ENCODE measurements around the gene MAML3. TPM values are rescaled to one million over a fixed set of nuclear protein-coding genes. Genes with fewer than 3 reads are reported as not detected.

MAML3 gene
- total and polyA plus RNA-seq, 2 experiments from 2014 or later = 1.7 to 6.5 TPM

GRCh38 chr4:140054861-140055260, 99.1 kb downstream of the MAML3 start (continued):
- TF ChIP-seq, protein P1, sequence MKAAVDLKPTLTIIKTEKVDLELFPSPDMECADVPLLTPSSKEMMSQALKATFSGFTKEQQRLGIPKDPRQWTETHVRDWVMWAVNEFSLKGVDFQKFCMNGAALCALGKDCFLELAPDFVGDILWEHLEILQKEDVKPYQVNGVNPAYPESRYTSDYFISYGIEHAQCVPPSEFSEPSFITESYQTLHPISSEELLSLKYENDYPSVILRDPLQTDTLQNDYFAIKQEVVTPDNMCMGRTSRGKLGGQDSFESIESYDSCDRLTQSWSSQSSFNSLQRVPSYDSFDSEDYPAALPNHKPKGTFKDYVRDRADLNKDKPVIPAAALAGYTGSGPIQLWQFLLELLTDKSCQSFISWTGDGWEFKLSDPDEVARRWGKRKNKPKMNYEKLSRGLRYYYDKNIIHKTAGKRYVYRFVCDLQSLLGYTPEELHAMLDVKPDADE (IDR thresholded peaks at IDR 0.05) = no peak
- TF ChIP-seq NANOG (IDR thresholded peaks at IDR 0.05; ENCODE audit: borderline replicate concordance) = no peak
- TF ChIP-seq, protein P2, sequence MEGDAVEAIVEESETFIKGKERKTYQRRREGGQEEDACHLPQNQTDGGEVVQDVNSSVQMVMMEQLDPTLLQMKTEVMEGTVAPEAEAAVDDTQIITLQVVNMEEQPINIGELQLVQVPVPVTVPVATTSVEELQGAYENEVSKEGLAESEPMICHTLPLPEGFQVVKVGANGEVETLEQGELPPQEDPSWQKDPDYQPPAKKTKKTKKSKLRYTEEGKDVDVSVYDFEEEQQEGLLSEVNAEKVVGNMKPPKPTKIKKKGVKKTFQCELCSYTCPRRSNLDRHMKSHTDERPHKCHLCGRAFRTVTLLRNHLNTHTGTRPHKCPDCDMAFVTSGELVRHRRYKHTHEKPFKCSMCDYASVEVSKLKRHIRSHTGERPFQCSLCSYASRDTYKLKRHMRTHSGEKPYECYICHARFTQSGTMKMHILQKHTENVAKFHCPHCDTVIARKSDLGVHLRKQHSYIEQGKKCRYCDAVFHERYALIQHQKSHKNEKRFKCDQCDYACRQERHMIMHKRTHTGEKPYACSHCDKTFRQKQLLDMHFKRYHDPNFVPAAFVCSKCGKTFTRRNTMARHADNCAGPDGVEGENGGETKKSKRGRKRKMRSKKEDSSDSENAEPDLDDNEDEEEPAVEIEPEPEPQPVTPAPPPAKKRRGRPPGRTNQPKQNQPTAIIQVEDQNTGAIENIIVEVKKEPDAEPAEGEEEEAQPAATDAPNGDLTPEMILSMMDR (conservative IDR thresholded peaks at IDR 0.05; ENCODE audit: low read depth in 2 of 2) = no peak

DNA sequence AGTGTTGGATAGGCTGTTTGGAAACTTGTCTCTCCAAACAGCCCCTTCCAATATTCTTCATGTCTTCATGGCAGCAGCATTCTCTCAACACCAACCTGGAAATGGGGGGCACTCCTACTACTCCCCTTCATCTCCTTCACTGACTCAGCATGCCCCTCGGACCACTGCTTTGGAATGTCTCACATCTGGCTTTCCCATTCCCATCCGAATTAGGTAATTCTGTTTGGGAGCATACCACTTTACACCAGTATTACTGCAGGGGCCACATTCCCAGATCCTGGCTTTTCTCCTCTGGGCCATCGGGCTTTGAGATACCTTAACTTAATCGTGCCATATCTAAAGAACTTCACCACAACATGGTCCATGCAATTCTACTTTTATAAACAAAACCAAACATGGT, 100.8 kb downstream of the MAML3 start:
- Mint-ChIP-seq H3K27me3 (ENCODE audit: insufficient read depth, low read depth, poor library complexity) (peaks cover 8% of the 10 kb centered on the region), H3K4me1 (peaks cover 26% of the 10 kb centered on the region), H3K27ac (no peak overlapping the region), H3K9me3 (no peaks in the 10 kb centered on the region), H3K4me3 (no peak overlapping the region), H3K36me3 (ENCODE audit: low read depth) (no peaks in the 10 kb centered on the region)
- no peak overlapping the region for H3K4me2 ChIP-seq
- no peaks in the 10 kb centered on the region for H3K79me2 ChIP-seq (replicated peaks; ENCODE audit: insufficient read depth)
- no peak overlapping the region for H3K27ac ChIP-seq (ENCODE audit: low read depth)
- ATAC-seq = no peak
- no peaks in the 10 kb centered on the region for H3K36me3 ChIP-seq (ENCODE audit: insufficient read depth)
- no peak overlapping the region for H3K4me3 ChIP-seq
- peaks cover 16% of the 10 kb centered on the region for H3K4me1 ChIP-seq (ENCODE audit: insufficient read depth)
- peak; percentile 20 for DNase-seq (ENCODE audit: low spot score)
- no peaks in the 10 kb centered on the region for H4K20me1 ChIP-seq (replicated peaks; ENCODE audit: insufficient read depth)
- no peak overlapping the region for H2AFZ ChIP-seq
- no peaks in the 10 kb centered on the region for H3K27me3 ChIP-seq (ENCODE audit: insufficient read depth)
- no peaks in the 10 kb centered on the region for H3K9me2 ChIP-seq (ENCODE audit: insufficient read depth)
- H3F3A ChIP-seq (replicated peaks; ENCODE audit: low read depth) = no peaks in the 10 kb centered on the region
- TF ChIP-seq ZNF331 (CRISPR knock-in tag; IDR thresholded peaks at IDR 0.05; ENCODE audit: low read depth) = no peak

DNA sequence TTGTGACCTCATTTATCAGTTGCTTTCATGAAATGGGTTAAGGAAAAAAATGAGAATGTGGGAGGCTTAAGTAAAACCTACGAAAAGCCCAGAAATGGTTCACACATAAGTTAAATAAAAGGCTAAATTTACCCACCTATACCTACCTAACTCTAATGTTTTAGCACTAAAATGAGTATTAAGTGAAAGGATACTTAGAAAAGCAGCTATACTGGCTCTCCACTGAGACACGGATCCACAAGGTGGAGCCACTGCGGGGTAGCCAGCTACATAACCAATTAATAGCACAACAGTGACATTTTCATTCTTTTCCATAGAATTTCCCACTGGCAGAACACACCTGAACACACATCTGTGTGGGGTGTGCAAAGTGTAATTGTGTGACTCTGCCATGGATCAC, 101.9 kb downstream of the MAML3 start:
- H3K36me3 Mint-ChIP-seq (ENCODE audit: low read depth) = no peaks in the 10 kb centered on the region
- Histone ChIP-seq H3K9me2 (ENCODE audit: insufficient read depth) (no peaks in the 10 kb centered on the region), H3K4me1 (ENCODE audit: insufficient read depth) (peaks cover 27% of the 10 kb centered on the region), H3K27me3 (ENCODE audit: insufficient read depth) (no peaks in the 10 kb centered on the region), H2AFZ (no peak overlapping the region), H3F3A (replicated peaks; ENCODE audit: low read depth) (no peaks in the 10 kb centered on the region), H3K4me2 (no peak overlapping the region), H3K4me3 (no peak overlapping the region), H3K79me2 (replicated peaks; ENCODE audit: insufficient read depth) (no peaks in the 10 kb centered on the region), H4K20me1 (replicated peaks; ENCODE audit: insufficient read depth) (no peaks in the 10 kb centered on the region), H3K27ac (ENCODE audit: low read depth) (no peak overlapping the region), H3K36me3 (ENCODE audit: insufficient read depth) (no peaks in the 10 kb centered on the region)
- ATAC-seq (no peak), DNase-seq (ENCODE audit: low spot score) (peak; percentile 50)
- peaks cover 38% of the 10 kb centered on the region for H3K4me1 Mint-ChIP-seq
- H3K27me3 Mint-ChIP-seq (ENCODE audit: insufficient read depth, low read depth, poor library complexity) = peaks cover 8% of the 10 kb centered on the region
- H3K9me3 Mint-ChIP-seq = no peaks in the 10 kb centered on the region
- H3K27ac Mint-ChIP-seq = no peak overlapping the region
- TF ChIP-seq, protein P2 (conservative IDR thresholded peaks at IDR 0.05; ENCODE audit: low read depth in 2 of 2) = peak; percentile 70 to 79
- TF ChIP-seq NANOG (IDR thresholded peaks at IDR 0.05; ENCODE audit: borderline replicate concordance) = no peak
- H3K4me3 Mint-ChIP-seq = no peak overlapping the region
